Stomach smooth muscle (tissue), 2 donors: ENCODE results near the gene NR6A1.
"Not testable (repeated sequence)": the region's sequence is repeated elsewhere in the genome, so short reads cannot be mapped to it uniquely, and the experiment has no call there.

Source experiments
- H3K27ac ChIP-seq: one replicate; pipeline ENCODE4 v1.7.0; 2013; ENCODE audit warnings: mild to moderate bottlenecking, low read length, inconsistent platforms
- H3K27me3 ChIP-seq, 2 donors: one replicate each; pipeline ENCODE4 v1.7.0; 2013; ENCODE audit warnings: low read length in 2 of 2; ENCODE audit not compliant: insufficient read depth in 2 of 2, control insufficient read depth in 1 of 2
- H3K36me3 ChIP-seq, 2 donors: one replicate each; pipeline ENCODE4 v1.7.0; 2013; ENCODE audit warnings: low read length in 2 of 2; ENCODE audit not compliant: control insufficient read depth in 2 of 2, insufficient read depth in 2 of 2
- H3K4me1 ChIP-seq: one replicate; pipeline ENCODE4 v1.7.0; 2013; ENCODE audit warnings: low read length; ENCODE audit not compliant: control insufficient read depth, insufficient read depth
- H3K4me3 ChIP-seq, 2 donors: one replicate each; pipeline ENCODE4 v1.7.0; 2013; ENCODE audit warnings: low read length in 2 of 2
- H3K9ac ChIP-seq, 2 donors: one replicate each; pipeline ENCODE4 v1.7.0; 2013; ENCODE audit warnings: low read length in 2 of 2, mild to moderate bottlenecking in 1 of 2
- H3K9me3 ChIP-seq, 2 donors: one replicate each; pipeline ENCODE4 v1.7.0; 2013; ENCODE audit warnings: low read length in 2 of 2; ENCODE audit not compliant: control insufficient read depth in 2 of 2
- donor health status: healthy.
- donor health status: Pancreatic carcinoma.

Gene NR6A1

DNA sequence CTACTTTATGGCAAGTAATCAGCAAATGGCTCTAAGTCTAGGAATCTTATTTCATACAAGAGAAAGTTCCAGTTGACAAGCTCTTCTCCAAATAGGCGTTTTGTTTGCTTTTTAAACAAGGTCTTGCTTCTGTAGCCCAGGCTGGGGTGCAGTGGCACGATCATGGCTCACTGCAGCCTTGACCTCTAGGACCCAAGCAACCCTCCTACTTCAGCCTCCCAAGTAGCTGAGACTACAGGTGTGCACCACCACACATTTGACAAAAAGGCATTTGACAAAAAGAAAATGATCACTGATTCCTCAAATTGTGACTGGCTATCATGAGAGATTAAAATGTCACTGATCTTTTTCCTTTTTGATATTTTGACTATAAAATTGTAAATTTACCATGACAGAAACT, 31.8 kb downstream of the NR6A1 start:
- no peak overlapping the region for H3K9ac ChIP-seq
- H3K4me1 ChIP-seq, result no peaks in the 10 kb centered on the region
- H3K27me3 ChIP-seq, result no peaks in the 10 kb centered on the region
- H3K36me3 ChIP-seq, result no peaks in the 10 kb centered on the region
- no peak overlapping the region for H3K4me3 ChIP-seq
- H3K9me3 ChIP-seq, result no peaks in the 10 kb centered on the region
- no peak overlapping the region for H3K27ac ChIP-seq

GRCh38 chr9:124738075-124738474, 33.0 kb downstream of the NR6A1 start:
- H3K27ac ChIP-seq, H3K9me3 ChIP-seq, H3K4me1 ChIP-seq, H3K9ac ChIP-seq, H3K36me3 ChIP-seq, H3K27me3 ChIP-seq, H3K4me3 ChIP-seq: not testable (repeated sequence)

DNA sequence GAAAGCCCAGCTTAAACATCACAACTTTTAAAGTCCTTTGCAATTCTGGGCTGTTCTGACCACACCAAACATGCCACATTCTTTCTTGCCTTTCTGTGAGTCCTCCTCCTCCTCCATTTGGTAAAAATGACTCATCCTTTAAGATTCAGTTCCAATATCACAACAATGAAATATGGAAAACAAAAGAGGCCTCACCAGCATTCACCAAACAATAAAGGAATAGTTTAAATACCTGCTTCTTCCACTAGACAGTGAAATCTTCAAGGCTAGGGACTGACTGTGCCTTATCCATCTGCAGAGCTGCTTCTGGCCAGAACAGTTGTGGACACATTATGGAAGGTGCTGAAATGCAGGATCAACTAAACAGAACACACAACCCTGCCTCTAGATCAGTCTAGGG, 36.0 kb downstream of the NR6A1 start:
- Histone ChIP-seq H3K9ac (no peak overlapping the region), H3K27ac (no peak overlapping the region), H3K36me3 (no peaks in the 10 kb centered on the region)

GRCh38 chr9:124734741-124735083, 36.4 kb downstream of the NR6A1 start:
- not testable (repeated sequence) for H3K4me3 ChIP-seq, H3K9me3 ChIP-seq, H3K36me3 ChIP-seq, H3K4me1 ChIP-seq, H3K27ac ChIP-seq, H3K9ac ChIP-seq, H3K27me3 ChIP-seq

More for the DNA sequence above, 36.0 kb downstream of the NR6A1 start:
- Histone ChIP-seq H3K27me3 (no peaks in the 10 kb centered on the region), H3K4me1 (no peaks in the 10 kb centered on the region), H3K9me3 (no peaks in the 10 kb centered on the region), H3K4me3 (no peak overlapping the region)

DNA sequence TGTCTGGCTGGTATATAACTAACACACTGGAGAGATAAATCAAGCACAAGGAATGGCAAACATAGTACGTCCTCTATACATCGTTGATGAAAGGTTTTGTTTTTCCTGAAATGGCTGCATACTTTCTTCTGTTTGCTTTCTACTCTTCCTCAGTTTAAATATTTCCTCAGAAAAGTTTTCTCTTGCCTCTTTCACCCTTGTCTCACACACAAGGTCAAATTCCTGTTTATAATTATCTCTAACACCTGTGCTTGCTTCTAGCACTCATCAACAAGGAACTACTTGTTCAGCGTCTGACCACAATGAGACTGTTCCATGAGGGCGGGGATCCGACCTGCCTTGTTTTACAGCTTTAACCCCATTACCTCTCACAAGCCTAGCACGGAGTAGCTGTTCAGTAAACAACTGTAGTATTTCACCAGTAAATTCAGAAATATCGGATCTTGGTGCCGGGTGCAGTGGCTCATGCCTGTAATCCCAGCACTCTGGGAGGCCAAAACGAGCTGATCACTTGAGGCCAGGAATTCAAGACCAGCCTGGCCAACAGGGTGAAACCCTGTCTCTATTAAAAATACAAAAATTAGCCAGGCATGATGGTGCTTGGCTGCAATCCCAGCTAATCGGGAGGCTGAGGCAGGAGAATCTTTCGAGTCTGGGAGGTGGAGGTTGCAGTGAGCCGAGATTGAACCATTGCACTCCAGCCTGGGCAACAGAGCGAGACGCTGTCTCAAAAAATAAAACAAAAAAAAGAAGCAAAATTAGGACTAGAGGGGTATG, 37.0 kb downstream of the NR6A1 start:
- H3K4me3 ChIP-seq, result no peak overlapping the region
- no peaks in the 10 kb centered on the region for H3K4me1 ChIP-seq
- no peak overlapping the region for H3K9ac ChIP-seq
- no peaks in the 10 kb centered on the region for H3K27me3 ChIP-seq
- H3K9me3 ChIP-seq, result no peaks in the 10 kb centered on the region
- H3K27ac ChIP-seq, result no peak overlapping the region
- no peaks in the 10 kb centered on the region for H3K36me3 ChIP-seq

DNA sequence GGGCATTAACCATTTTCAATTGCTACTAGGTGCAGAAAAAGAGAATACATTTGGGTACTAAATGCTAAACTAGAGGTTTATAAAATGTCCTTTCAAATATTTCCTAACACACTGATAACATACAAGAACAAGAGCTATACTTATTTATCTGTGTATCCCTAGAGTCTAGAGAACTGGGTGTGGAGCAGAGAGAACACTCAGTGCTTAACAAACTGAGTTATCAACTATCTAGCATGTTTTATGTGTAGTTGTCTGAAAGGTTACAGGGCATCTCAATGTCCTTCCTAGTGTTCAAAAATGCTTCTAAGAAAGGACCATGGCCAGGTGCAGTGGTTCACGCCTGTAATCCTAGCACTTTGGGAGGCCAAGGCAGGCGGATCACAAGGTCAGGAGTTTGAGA, 40.3 kb downstream of the NR6A1 start:
- no peak overlapping the region for H3K27ac ChIP-seq
- no peaks in the 10 kb centered on the region for H3K36me3 ChIP-seq
- no peaks in the 10 kb centered on the region for H3K27me3 ChIP-seq
- H3K9ac ChIP-seq, result no peak overlapping the region
- H3K4me3 ChIP-seq, result no peak overlapping the region
- no peaks in the 10 kb centered on the region for H3K4me1 ChIP-seq
- H3K9me3 ChIP-seq, result no peaks in the 10 kb centered on the region

GRCh38 chr9:124726886-124727285, 44.2 kb downstream of the NR6A1 start:
- Histone ChIP-seq H3K27ac (no peak overlapping the region), H3K9ac (no peak overlapping the region), H3K9me3 (no peaks in the 10 kb centered on the region), H3K4me3 (no peak overlapping the region), H3K36me3 (no peaks in the 10 kb centered on the region), H3K27me3 (no peaks in the 10 kb centered on the region), H3K4me1 (no peaks in the 10 kb centered on the region)

DNA sequence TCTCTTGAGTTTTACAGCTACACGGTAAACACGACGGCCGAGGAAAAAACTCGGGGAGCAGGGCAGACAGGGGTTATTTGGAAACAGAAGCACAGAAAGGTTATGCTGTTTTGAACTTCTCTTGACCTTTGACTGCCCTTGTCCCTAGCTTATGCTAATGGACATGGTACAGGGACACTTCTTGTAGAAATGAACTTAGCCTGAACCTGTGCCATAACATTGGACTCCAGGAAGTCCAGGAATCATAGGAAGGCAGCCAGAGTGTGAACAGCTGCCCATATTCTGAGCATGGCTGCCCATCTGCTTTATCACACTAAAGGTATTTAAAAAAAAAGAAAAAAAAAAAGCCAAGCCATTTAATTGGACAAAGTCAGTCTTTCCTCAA, 46.1 kb downstream of the NR6A1 start:
- no peak overlapping the region for H3K4me3 ChIP-seq
- no peaks in the 10 kb centered on the region for H3K27me3 ChIP-seq
- no peak overlapping the region for H3K27ac ChIP-seq

GRCh38 chr9:124724415-124725067, 46.6 kb downstream of the NR6A1 start:
- no peaks in the 10 kb centered on the region for H3K4me1 ChIP-seq
- H3K27ac ChIP-seq, result no peak overlapping the region
- H3K9me3 ChIP-seq, result no peaks in the 10 kb centered on the region
- no peak overlapping the region for H3K4me3 ChIP-seq
- H3K36me3 ChIP-seq, result no peaks in the 10 kb centered on the region
- H3K27me3 ChIP-seq, result no peaks in the 10 kb centered on the region
- no peak overlapping the region for H3K9ac ChIP-seq

More for the DNA sequence above, 46.1 kb downstream of the NR6A1 start:
- Histone ChIP-seq H3K9me3 (no peaks in the 10 kb centered on the region), H3K4me1 (no peaks in the 10 kb centered on the region), H3K36me3 (no peaks in the 10 kb centered on the region), H3K9ac (no peak overlapping the region)

- Histone ChIP-seq H3K9ac (no peak overlapping the region), H3K36me3 (no peaks in the 10 kb centered on the region), H3K4me1 (no peaks in the 10 kb centered on the region), H3K27me3 (no peaks in the 10 kb centered on the region), H3K9me3 (no peaks in the 10 kb centered on the region), H3K4me3 (no peak overlapping the region), H3K27ac (no peak overlapping the region)
Observed at GRCh38 chr9:124723352-124723751, 47.8 kb downstream of the NR6A1 start.
